ENCODE results near the gene FAM20A.

DNA sequence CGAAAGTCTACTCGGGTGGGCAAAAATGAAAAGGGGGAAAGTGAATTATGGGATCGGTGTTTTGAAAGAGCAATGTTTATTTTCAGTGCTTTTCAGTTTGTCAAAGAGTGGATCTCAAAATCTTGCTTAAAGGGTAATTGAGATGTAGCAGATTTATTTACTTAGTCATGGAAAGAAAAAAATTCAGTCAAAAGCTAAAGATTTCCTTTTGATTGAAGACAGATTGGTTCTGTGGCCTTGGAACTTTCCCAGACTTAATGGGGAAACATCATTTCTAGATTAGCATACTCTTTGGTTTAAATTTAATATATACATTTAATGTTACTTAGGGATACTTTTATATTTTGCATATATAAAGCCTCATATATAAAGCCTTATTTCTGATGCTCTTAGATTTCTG is 68.3 kb downstream of the FAM20A start:
- TF ChIP-seq, protein P1, sequence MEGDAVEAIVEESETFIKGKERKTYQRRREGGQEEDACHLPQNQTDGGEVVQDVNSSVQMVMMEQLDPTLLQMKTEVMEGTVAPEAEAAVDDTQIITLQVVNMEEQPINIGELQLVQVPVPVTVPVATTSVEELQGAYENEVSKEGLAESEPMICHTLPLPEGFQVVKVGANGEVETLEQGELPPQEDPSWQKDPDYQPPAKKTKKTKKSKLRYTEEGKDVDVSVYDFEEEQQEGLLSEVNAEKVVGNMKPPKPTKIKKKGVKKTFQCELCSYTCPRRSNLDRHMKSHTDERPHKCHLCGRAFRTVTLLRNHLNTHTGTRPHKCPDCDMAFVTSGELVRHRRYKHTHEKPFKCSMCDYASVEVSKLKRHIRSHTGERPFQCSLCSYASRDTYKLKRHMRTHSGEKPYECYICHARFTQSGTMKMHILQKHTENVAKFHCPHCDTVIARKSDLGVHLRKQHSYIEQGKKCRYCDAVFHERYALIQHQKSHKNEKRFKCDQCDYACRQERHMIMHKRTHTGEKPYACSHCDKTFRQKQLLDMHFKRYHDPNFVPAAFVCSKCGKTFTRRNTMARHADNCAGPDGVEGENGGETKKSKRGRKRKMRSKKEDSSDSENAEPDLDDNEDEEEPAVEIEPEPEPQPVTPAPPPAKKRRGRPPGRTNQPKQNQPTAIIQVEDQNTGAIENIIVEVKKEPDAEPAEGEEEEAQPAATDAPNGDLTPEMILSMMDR (optimal IDR thresholded peaks at IDR 0.05 in 1 of 3, IDR thresholded peaks at IDR 0.05 in 1 of 3, conservative IDR thresholded peaks at IDR 0.05 in 1 of 3; ENCODE audit: extremely low read depth in 1 of 3, insufficient read depth in 2 of 3, low read length in 3 of 3) = no peak
- TF ChIP-seq EZH2 (IDR thresholded peaks at IDR 0.05; ENCODE audit: low read length) = no peak

Measured in keratinocyte (primary cell).